HEK293T (cell line): ENCODE data around the gene MYBL2.

Source experiments
- ARNT ChIP-seq: fragments of 450-650 bp; IDR thresholded peaks from 2 replicates; pipeline ENCODE4 v1.6.1; 2017; ENCODE audit warnings: mild to moderate bottlenecking
- BHLHE40 ChIP-seq: fragments of 450-650 bp; IDR thresholded peaks from 2 replicates; pipeline ENCODE4 v1.6.1; 2016; ENCODE audit warnings: mild to moderate bottlenecking, moderate library complexity, borderline replicate concordance
- CTBP1 ChIP-seq: fragments of 450-650 bp; IDR thresholded peaks from 2 replicates; pipeline ENCODE4 v1.6.1; 2016; ENCODE audit warnings: borderline replicate concordance
- ELF4 ChIP-seq: fragments of 450-650 bp; IDR thresholded peaks from 2 replicates; pipeline ENCODE4 v1.6.1; 2017; ENCODE audit warnings: antibody characterized with exemption
- FOXK2 ChIP-seq: fragments of 450-650 bp; IDR thresholded peaks from 2 replicates; pipeline ENCODE4 v1.6.1; 2016; ENCODE audit warnings: mild to moderate bottlenecking
- HDGF ChIP-seq: fragments of 450-650 bp; IDR thresholded peaks from 2 replicates; pipeline ENCODE4 v1.6.1; 2017; ENCODE audit warnings: antibody characterized with exemption, borderline replicate concordance
- L3MBTL2 ChIP-seq: fragments of 450-650 bp; conservative IDR thresholded peaks from 2 replicates; pipeline ENCODE4 v1.6.1; 2016; ENCODE audit warnings: mild to moderate bottlenecking
- NFRKB ChIP-seq: fragments of 450-650 bp; IDR thresholded peaks from 2 replicates; pipeline ENCODE4 v1.6.1; 2016; ENCODE audit warnings: mild to moderate bottlenecking, moderate library complexity
- PKNOX1 ChIP-seq: fragments of 450-650 bp; IDR thresholded peaks from 2 replicates; pipeline ENCODE4 v1.6.1; 2016
- SP1 ChIP-seq: fragments of 450-650 bp; IDR thresholded peaks from 2 replicates; pipeline ENCODE4 v1.6.1; 2017
- SUZ12 ChIP-seq: fragments of 450-650 bp; IDR thresholded peaks from 2 replicates; pipeline ENCODE4 v1.6.1; 2016; ENCODE audit warnings: mild to moderate bottlenecking
- TARDBP ChIP-seq: fragments of 450-650 bp; IDR thresholded peaks from 2 replicates; pipeline ENCODE4 v1.6.1; 2016
- ZNF384 ChIP-seq: fragments of 450-650 bp; IDR thresholded peaks from 2 replicates; pipeline ENCODE4 v1.6.1; 2016

- no peak for TF ChIP-seq PKNOX1
- no peak for TF ChIP-seq ELF4
- no peak for TF ChIP-seq SUZ12
- TF ChIP-seq CTBP1, result no peak
- TF ChIP-seq ZNF384, result no peak
- TF ChIP-seq ARNT, result no peak
- TF ChIP-seq L3MBTL2, result no peak
- no peak for TF ChIP-seq SP1
- no peak for TF ChIP-seq TARDBP
- no peak for TF ChIP-seq FOXK2
- TF ChIP-seq HDGF, result no peak
- no peak for TF ChIP-seq NFRKB
- no peak for TF ChIP-seq BHLHE40
Measured at GRCh38 chr20:43723186-43723585, 56.3 kb downstream of the MYBL2 start.
